DMS153 treated with DMSO at 0.1 percent for 48 hours (cell line): ENCODE results near the gene ST8SIA4.

ENCODE experiments used
- DNase-seq: peaks from one replicate; lab custom pipeline; 2025; ENCODE audit not compliant: unreplicated experiment; lab: John Stamatoyannopoulos, UW

The ST8SIA4 gene

DNA sequence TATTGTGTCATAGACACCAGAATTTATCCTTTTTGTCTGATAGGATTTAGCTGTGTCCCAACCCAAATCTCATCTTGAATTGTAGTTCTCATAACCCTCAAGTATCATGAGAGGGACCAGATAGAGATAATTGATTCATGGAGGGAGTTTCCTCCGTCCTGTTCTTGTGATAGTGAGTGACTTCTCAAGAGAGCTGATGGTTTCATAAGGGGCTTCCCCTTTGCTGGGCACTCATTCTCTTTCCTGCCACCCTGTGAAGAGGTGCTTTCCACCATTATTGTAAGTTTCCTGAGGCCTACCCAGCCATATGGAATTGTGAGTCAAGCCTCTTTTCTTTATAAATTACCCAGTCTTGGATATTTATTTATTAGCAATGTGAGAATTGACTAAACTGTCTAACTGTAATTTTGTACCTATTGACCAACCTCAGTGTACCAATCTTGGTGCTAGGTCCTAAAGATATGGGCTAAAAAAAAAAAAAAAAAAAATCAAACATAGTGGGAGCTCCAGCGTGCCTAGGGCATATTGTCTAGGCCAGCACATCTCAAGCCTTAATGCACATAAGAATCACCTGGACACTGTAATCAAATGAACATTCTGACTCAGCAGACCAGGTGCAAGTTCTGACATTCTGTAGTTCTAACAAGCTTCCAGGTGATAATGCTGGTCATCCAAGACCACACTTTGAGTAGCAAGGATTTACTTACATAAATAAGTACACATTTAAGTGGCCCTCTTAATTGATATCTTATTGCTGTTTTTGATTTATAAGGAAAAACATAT is 30.5 kb downstream of the ST8SIA4 start:
- no peak for DNase-seq

DNA sequence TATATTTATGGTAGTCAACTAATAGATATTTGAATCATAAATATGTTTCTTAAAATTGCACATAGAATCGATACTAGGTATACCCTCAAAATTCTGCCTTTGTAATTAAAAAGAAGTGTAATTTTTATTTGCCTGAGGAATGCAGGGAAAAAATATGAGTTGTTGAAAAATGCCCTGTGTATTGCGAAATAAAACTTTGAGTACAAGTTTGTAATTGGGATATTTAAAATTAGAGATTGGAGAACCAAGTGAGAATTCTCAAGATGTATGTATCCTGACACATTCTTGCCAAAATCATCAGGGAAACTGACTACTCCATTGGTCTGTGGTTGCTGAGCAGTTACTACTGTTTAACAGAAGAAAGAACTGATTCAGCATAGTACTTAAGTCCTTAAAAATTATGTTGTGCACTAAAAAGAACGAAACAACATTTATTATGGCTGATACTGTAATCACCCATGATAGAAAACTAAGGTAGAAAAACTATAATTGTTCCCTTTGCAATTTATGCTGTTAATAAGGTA is 36.0 kb downstream of the ST8SIA4 start:
- no peak for DNase-seq

GRCh38 chr5:100864931-100865330 is 38.2 kb downstream of the ST8SIA4 start:
- DNase-seq: no peak

DNA sequence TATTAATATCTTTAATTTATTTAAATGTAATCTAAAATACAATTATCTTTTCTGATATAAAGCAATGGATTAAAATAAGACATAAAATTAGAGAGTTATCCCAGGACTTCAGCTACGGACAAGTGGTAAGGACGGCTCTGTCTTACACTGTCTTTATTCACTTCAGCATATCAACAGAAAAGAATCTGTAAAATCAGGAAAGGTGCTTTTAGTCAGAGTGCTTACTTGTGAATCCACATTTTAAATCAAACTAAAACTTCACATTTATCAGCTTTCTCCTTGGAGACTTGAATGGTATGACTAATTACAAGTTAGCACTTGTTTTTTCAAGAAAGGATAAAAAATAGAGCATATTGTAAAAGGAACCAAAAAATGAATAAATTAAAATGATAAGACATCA is 39.3 kb downstream of the ST8SIA4 start:
- no peak for DNase-seq

DNA sequence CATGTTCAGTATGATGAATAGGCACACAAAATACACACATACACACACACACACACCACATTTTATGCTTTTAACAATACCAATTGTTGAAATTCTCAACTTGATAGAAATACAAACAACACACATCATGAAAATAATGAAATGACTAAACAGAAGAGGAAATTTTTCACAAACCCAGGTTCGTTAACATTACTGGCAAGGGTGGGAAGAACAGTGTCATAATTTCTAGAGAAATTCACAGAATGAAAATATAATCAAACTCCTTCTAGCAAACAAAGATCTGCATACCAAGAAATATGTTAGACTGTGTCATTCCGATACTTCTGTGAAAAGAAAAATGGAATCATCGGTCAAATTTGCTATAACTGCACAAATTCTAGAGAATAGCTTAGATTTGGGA is 41.9 kb downstream of the ST8SIA4 start:
- no peak for DNase-seq

- no peak for DNase-seq
These were observed 42.7 kb downstream of the ST8SIA4 start for GRCh38 chr5:100860407-100860806.

DNA sequence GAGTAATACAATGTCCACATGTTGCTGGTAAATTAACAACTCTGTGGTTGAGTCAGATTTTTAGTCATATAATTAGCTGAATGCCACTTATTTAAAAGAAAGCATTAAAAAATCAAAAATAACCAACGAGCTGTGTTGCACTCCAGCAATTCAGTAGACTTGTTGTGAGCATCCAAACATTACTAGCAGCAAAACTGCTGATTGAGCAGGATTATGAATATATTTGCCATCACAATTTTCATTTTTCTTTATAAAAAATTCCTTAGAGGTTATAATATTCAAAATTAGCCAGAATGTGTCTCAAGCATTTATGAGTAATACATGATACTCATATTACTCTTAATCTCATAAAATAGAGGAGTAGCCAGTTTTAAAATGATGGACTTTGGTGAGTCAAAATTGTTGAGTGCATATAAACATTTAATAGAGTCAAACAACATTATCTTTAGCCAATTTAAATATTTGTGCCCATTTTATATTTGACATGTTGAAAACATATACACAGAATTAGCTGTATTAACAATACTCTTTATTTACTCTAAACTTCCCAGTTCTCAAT is 44.0 kb downstream of the ST8SIA4 start:
- DNase-seq: no peak

- no peak for DNase-seq
These were observed 46.6 kb downstream of the ST8SIA4 start for GRCh38 chr5:100856462-100856861.

GRCh38 chr5:100855937-100856430 is 47.1 kb downstream of the ST8SIA4 start:
- no peak for DNase-seq

GRCh38 chr5:100855295-100855694 is 47.8 kb downstream of the ST8SIA4 start:
- no peak for DNase-seq

GRCh38 chr5:100854591-100854990 is 48.5 kb downstream of the ST8SIA4 start:
- DNase-seq: no peak

DNA sequence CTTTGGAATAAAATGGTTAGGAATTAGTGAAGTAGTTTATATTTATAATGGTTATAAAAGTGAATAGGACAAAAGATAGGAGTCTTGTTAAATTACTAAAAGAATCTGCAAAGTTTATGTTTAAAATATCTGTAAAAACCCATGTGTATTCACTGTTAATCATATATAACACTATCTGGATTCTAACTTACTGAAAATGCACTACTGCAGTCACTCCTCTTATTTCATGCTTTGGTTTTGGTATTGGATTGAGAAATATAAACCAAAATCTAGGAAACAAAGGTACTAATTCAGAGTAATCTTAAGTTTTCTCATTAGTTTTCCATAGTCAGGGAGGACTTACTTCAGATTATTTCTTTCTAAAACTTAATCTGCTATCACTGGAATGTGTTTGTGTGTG is 49.5 kb downstream of the ST8SIA4 start:
- no peak for DNase-seq

- no peak for DNase-seq
These were observed 50.1 kb downstream of the ST8SIA4 start for GRCh38 chr5:100852988-100853449.

DNA sequence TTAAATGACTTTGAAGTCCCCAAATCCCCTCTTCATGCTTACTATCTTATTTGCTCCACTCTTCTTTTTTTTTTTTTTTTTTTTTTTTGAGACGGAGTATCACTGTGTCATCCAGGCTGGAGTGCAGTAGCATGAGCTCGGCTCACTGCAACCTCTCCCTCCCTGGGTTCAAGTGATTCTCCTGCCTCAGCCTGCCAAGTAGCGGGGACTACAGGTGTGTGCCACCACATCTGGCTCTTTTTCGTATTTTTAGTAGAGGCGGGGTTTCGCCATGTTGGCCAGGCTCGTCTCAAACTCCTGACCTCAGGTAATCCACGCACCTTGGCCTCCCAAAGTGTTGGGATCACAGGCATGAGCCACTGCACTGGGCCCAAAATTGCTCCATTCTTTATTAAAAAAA is 51.0 kb downstream of the ST8SIA4 start:
- no peak for DNase-seq

GRCh38 chr5:100846772-100847171 is 56.3 kb downstream of the ST8SIA4 start:
- no peak for DNase-seq

GRCh38 chr5:100842080-100842479 is 61.0 kb downstream of the ST8SIA4 start:
- DNase-seq: no peak

DNA sequence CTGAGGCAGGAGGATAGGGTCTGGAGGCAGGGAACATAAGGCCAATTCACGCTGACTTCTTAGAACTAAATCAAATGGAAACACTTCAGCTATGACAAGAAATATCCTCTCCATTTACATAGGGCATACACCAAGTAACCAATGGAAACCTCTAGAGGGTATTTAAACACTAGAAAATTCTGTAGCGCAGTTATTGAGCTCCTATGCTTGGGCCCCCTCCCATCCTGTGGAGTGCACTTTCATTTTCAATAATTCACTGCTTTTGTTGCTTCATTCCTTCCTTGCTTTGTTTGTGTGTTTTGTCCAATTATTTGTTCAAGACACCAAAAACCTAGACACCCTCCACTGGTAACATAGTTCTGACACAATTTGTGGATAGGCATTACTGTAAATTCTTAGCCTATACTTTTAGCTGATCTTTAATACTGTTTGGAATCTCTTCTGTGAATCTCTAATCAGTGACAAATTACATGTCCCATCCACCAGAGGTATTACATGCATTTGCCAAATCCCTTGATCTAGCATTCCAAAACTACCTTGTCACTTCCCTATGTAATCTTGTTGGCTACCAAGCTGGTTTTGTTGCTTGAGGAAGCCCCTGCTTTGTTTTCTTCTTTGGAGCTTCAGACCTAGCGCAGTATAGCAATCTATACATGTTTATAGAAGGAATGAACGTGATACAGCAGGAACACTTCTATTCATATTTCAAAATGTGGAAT is 61.6 kb downstream of the ST8SIA4 start:
- no peak for DNase-seq

DNA sequence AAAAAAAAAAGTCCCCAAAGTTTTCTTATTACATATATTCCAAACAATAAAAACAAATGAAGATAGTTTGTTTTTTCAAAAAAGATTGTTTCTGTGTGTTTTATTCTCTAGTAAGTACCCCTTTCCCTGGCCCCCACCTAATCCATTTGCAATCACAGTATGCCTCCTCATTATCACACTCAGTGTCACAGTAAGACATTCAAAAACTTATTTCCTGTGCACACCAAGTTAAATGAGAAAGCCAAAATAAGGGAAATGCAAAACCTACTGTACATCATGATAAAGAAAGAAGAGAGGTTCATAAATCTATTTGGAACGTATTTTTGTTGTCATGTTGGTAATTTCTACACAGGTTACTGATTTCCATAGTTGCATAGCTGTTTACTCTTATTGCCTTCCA is 62.3 kb downstream of the ST8SIA4 start:
- no peak for DNase-seq

GRCh38 chr5:100840370-100840769 is 62.7 kb downstream of the ST8SIA4 start:
- DNase-seq: no peak

DNA sequence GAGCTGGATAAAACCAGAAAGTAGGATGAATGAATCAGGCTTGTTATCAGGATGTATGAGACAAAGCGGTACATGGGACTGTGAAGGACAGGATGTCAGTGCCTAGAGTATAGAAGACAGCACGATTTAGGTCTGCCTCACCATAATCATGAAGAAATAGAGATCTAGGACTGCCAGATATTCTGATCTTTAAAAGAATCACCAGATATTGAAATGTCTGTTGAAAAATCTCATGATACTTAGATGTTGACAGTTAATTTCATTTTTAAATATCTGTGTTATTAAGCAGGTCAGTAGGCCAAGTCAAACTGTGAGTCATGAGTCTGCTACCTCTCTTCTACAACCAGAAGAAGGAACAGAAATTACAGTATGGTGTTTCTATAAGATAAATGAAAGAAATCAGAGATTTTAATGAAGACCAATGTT is 65.0 kb downstream of the ST8SIA4 start:
- no peak for DNase-seq

DNA sequence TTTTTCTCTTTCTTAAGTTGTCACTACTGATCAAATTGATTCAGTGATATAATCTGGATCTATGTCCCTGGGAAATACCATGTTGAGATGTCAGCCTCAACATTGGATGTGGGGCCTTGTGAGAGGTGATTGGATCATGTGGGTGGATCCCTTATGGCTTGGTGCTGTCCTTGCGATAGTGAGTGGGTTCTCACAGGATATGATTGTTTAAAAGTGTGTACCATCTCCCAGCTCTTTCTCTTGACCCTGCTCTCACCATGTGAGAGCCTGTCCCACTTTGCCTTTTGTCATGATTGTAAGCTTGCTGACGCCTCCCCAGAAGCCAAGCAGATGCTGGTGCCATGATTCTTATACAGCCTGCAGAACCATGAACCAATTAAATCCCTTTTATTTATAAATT is 68.6 kb downstream of the ST8SIA4 start:
- no peak for DNase-seq
